Transverse colon (tissue), 4 donors: ENCODE data around the gene ZNF614. TPM values are rescaled to one million over a fixed set of nuclear protein-coding genes. Genes with fewer than 3 reads are reported as not detected.
"Not testable (repeated sequence)": the region's sequence is repeated elsewhere in the genome, so short reads cannot be mapped to it uniquely, and the experiment has no call there.

Experiments used
- DNase-seq: peaks from one replicate; pipeline ENCODE4 v3.0.0-alpha.2; 2019
- H3K27ac ChIP-seq, 4 donors: fragments of 200-600 bp; sonication (generic); 2 replicates each; pipeline ENCODE4 v1.5.1; 2016 to 2018; ENCODE audit warnings: inconsistent platforms in 4 of 4
- H3K27me3 ChIP-seq: fragments of 200-600 bp; sonication (generic); 2 replicates; pipeline ENCODE4 v1.5.1; 2017; ENCODE audit warnings: inconsistent platforms
- H3K36me3 ChIP-seq, 4 donors: fragments of 200-600 bp; sonication (generic); 2 replicates each; pipeline ENCODE4 v1.5.1; 2017 to 2019; ENCODE audit warnings: inconsistent platforms in 4 of 4
- H3K4me1 ChIP-seq, 4 donors: fragments of 200-600 bp; sonication (generic); 2 replicates each; pipeline ENCODE4 v1.5.1; 2017 to 2020; ENCODE audit warnings: inconsistent platforms in 4 of 4
- H3K4me3 ChIP-seq, 4 donors: fragments of 200-600 bp; sonication (generic); 1 replicate in 1 of 4; 2 replicates in 3 of 4; pipeline versions ENCODE4 v1.5.1 to v1.6.1; 2017 to 2019; ENCODE audit warnings: inconsistent platforms in 4 of 4
- H3K9me3 ChIP-seq, 2 donors: fragments of 200-600 bp; sonication (generic); 2 replicates each; pipeline ENCODE4 v1.5.1; 2017 to 2019; ENCODE audit warnings: inconsistent platforms in 2 of 2
- EP300 ChIP-seq: sonication (generic); formaldehyde crosslinking; IDR thresholded peaks from one replicate; pipeline ENCODE4 v1.6.1; 2017; ENCODE audit warnings: antibody characterized with exemption, low read depth
- POLR2A ChIP-seq: fragments of 450-650 bp; IDR thresholded peaks from one replicate; pipeline ENCODE4 v1.6.1; 2016; ENCODE audit warnings: antibody characterized with exemption, mild to moderate bottlenecking, moderate library complexity
- POLR2AphosphoS5 ChIP-seq, 3 donors: sonication (generic); formaldehyde crosslinking; IDR thresholded peaks; one replicate each; pipeline ENCODE4 v1.6.1; 2016; ENCODE audit warnings: antibody characterized with exemption in 3 of 3
- WGBS, 2 donors: methylation state at CpG; one replicate each; pipeline ENCODE4 v1.1.5; 2018; ENCODE audit warnings: low coverage in 1 of 2; 5-methylcytosine and 5-hydroxymethylcytosine counted together
- in situ Hi-C, 4 donors: fragments of 200-750 bp; cut with MboI; loops; one replicate each; pipeline versions ENCODE4 v1.15.0 to v1.15.1; 2017; ENCODE audit warnings: low sequenced_read_pairs in 3 of 4, low pct_ligation_motif_present in 1 of 4, low pct_unique_long_range_greater_than_20kb in 1 of 4
- intact Hi-C: fragments of 100-400 bp; cut with DNase I; formaldehyde crosslinking; loops from one replicate; pipeline ENCODE4 v1.15.1; 2023; ENCODE audit warnings: low total_unique reads
- total RNA-seq, 4 donors: library from RNA; depleted of rRNA; stranded (reverse); fragments of >200 nt; gene quantifications; one replicate each; pipeline ENCODE4 v1.1.0, GENCODE V29; 2016
- TF ChIP-seq, protein P1 (sequence below), 5 experiments: fragments of 200-600 bp in 3 of 5; fragments of 450-650 bp in 2 of 5; sonication (generic) in 3 of 5; IDR thresholded peaks; 1 replicate in 2 of 5; 2 replicates in 3 of 5; pipeline ENCODE4 v1.5.1; 2016 to 2017; ENCODE audit warnings: antibody characterized with exemption in 5 of 5, inconsistent platforms in 3 of 5, mild to moderate bottlenecking in 2 of 5, moderate library complexity in 1 of 5

Gene ZNF614
- total RNA-seq, 4 donors from 2014 or later: 0.37 to 57.3 (median 4.7) TPM

DNA sequence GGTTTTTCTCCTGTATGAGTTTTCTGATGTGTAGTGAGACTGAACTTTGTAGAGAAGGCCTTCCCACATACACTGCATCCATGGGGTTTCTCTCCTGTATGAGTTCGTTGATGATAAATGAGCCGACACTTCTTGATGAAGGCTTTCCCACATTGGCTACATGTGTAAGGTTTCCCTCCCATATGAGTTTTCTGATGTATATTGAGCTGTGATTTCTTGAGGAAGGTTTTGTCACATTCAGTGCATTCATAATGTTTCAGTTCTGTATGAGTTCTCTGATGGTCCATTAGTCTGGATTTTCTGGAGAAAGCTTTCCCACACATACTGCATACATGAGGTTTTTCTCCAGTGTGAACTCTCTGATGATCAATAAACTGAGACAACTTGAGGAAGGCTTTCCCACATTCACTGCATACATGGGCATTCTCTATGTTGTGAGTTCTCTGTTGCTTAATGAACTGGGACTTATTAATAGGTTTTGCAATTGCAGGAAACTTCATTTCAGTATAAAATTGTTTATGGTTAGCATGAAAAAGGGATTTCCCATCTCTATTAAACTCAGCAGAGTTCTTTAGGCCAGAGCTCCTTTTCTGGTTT lies 34.0 kb downstream of the ZNF614 start:
- no peak overlapping the region for H3K27ac ChIP-seq
- in situ Hi-C loops (no loop called here), intact Hi-C loops (no loop called here)
- H3K4me1 ChIP-seq: no peaks in the 10 kb centered on the region
- no peak for DNase-seq
- peaks cover 88 to 92% of the 10 kb centered on the region in 2 donors for H3K9me3 ChIP-seq
- peaks cover 3 to 65% (median 34%) of the 10 kb centered on the region in 4 donors for H3K36me3 ChIP-seq
- WGBS, 2 donors: 97% methylated on average over 2 of the region's 2 CpGs; no CpG with 5 or more reads in 1 of the 2 donors
- TF ChIP-seq, protein P1, sequence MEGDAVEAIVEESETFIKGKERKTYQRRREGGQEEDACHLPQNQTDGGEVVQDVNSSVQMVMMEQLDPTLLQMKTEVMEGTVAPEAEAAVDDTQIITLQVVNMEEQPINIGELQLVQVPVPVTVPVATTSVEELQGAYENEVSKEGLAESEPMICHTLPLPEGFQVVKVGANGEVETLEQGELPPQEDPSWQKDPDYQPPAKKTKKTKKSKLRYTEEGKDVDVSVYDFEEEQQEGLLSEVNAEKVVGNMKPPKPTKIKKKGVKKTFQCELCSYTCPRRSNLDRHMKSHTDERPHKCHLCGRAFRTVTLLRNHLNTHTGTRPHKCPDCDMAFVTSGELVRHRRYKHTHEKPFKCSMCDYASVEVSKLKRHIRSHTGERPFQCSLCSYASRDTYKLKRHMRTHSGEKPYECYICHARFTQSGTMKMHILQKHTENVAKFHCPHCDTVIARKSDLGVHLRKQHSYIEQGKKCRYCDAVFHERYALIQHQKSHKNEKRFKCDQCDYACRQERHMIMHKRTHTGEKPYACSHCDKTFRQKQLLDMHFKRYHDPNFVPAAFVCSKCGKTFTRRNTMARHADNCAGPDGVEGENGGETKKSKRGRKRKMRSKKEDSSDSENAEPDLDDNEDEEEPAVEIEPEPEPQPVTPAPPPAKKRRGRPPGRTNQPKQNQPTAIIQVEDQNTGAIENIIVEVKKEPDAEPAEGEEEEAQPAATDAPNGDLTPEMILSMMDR (IDR thresholded peaks at IDR 0.05): no peak
- no peak for TF ChIP-seq EP300
- TF ChIP-seq POLR2A: no peak
- TF ChIP-seq POLR2AphosphoS5 (IDR thresholded peaks at IDR 0.05): no peak
- no peaks in the 10 kb centered on the region for H3K27me3 ChIP-seq
- H3K4me3 ChIP-seq: no peak overlapping the region

DNA sequence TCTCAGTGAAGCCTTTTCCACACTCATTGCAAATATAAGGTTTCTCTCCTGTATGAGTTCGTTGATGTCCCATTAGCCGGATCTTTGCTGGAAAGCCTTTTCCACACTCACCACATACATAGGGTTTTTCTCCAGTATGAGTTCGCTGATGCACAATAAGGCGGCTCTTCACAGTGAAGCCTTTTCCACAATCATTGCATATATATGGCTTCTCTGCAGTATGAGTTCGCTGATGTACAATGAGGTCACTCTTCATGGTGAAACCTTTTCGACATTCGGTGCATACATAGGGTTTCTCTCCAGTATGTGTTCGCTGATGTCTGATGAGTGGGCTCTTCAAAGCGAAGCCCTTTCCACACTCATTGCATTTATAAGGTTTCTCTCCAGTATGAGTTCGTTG lies 34.8 kb downstream of the ZNF614 start:
- no peaks in the 10 kb centered on the region for H3K4me1 ChIP-seq
- peaks cover 0 to 58% (median 29%) of the 10 kb centered on the region in 4 donors for H3K36me3 ChIP-seq
- intact Hi-C loops: no loop called here
- H3K4me3 ChIP-seq: no peak overlapping the region
- DNase-seq: no peak
- TF ChIP-seq POLR2AphosphoS5 (IDR thresholded peaks at IDR 0.05) (no peak), EP300 (no peak), POLR2A (no peak)
- TF ChIP-seq, protein P1 (IDR thresholded peaks at IDR 0.05): no peak
- no peaks in the 10 kb centered on the region for H3K27me3 ChIP-seq
- in situ Hi-C loops: no loop called here
- no peak overlapping the region for H3K27ac ChIP-seq
- WGBS, 2 donors: 96 to 100% methylated on average over 7 to 10 of the region's 10 CpGs
- H3K9me3 ChIP-seq: peaks cover 85 to 92% of the 10 kb centered on the region in 2 donors

DNA sequence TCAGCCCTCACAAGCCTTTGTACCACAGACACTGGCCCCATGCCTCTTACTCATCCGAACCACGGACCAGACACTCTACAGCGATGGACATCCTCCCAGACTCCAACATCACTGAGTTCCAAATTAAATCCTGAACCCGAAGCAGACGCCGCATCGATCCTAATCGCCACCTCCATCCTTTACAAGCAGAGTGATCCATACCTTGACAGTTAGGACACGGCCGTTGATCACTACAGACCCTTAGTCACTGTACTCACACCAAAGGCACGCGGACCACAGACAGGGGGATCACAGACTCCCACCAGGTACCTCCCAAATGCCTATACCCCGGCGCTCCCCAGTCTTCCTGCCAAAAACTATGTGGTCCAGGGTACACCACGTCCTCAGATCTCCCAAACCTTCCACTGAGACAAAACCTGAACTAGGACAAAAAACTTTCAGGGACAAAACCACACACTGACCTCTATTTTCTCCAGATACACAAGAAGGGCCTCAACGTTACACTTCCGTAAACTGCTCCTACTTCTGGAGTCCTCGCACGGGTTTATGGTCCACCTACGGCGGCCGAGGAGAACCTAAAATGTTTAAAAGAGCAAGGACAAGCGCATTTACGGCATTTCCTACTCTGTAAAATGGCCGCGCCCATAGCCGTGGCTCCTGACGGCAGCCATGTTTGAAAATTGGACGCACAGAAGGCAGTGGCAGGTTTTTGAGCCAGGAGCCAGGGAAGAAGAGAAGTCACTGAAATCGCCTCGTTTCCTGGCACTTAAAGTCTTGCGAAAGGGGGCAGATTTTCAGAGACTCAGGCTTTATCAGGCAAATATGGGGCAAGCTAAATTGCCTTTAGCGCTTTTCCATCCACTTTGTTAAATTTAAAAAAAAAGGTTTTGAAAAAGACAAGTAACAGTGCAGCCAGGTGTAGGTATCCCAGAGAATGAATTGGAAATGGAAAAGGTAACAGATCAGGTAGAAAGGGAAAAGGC lies 41.6 kb downstream of the ZNF614 start, which contains the start of gene ZNF350:
Gene ZNF350 (minus strand): TSS at position 532 of the 983 bp plus-strand sequence. CDS start 12,480 bp downstream, outside the sequence.
- peaks cover 0 to 20% (median 2%) of the 10 kb centered on the region in 4 donors for H3K36me3 ChIP-seq
- intact Hi-C loops: no loop called here
- peak; percentile 75 to 83 (median 80) for TF ChIP-seq POLR2AphosphoS5 (IDR thresholded peaks at IDR 0.05)
- TF ChIP-seq, protein P1 (IDR thresholded peaks at IDR 0.05): no peak
- no peak for TF ChIP-seq EP300
- TF ChIP-seq POLR2A: peak; percentile 54
- 5 to 11% methylated on average over 9 to 33 of the region's 33 CpGs for WGBS, 2 donors
- peak within 1 kb of the TSS; percentile 68 to 84 (median 80) for H3K27ac ChIP-seq
- H3K27me3 ChIP-seq: no peaks in the 10 kb centered on the region
- H3K4me3 ChIP-seq: peak within 1 kb of the TSS; percentile 53 to 72 (median 69)
- in situ Hi-C loops: no loop called here
- H3K4me1 ChIP-seq: peaks cover 0 to 10% (median 9%) of the 10 kb centered on the region in 4 donors
- H3K9me3 ChIP-seq: peaks cover 53 to 74% of the 10 kb centered on the region in 2 donors
- DNase-seq: peak; percentile 97

DNA sequence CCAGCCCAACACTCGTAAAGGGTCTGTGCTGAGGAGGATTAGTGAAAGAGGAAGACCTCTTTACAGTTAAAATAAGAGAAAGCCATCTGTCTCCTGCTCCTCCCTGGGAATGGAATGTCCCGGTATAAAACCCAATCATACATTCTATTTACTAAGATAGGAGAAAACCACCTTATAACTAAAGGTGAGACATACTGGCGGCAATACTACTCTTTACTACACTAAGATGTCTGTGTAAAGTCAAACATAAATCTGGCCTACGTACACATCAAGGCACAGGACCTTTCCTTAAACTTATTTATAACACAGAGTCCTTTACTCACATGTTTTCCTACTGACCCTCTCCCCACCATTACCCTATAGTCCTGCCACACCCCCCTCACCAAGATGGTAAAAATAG lies 44.8 kb downstream of the ZNF614 start:
- H3K4me3 ChIP-seq: no peak overlapping the region
- no peak overlapping the region for H3K27ac ChIP-seq
- in situ Hi-C loops (no loop called here), intact Hi-C loops (no loop called here)
- DNase-seq: no peak
- H3K36me3 ChIP-seq: peaks cover 0 to 43% (median 9%) of the 10 kb centered on the region in 4 donors
- H3K9me3 ChIP-seq: peaks cover 47 to 74% of the 10 kb centered on the region in 2 donors
- H3K27me3 ChIP-seq: no peaks in the 10 kb centered on the region
- peaks cover 0 to 10% (median 9%) of the 10 kb centered on the region in 4 donors for H3K4me1 ChIP-seq
- no peak for TF ChIP-seq EP300
- TF ChIP-seq, protein P1 (IDR thresholded peaks at IDR 0.05): no peak
- no peak for TF ChIP-seq POLR2AphosphoS5 (IDR thresholded peaks at IDR 0.05)
- no peak for TF ChIP-seq POLR2A
- WGBS, 2 donors: 95 to 96% methylated on average over 4 of the region's 4 CpGs

DNA sequence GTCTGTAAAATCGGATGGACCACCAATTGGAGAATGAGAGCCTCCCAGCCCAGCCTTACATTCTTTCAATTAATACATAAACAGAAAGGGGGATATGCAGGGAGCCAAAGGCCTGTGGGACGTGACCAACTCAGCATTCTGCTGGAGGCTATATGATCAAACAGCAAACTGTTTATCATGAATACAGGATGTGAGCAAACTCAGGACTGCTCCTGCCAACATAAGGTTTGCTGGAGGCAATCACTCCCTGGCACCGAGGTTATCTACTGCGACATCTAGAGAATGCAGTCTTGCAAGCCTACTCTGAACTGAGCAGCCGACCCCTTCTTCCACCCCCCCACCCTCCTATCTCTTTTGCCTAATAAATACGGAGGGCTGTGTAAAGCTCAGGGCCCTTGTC lies 47.3 kb downstream of the ZNF614 start:
- intact Hi-C loops, H3K27me3 ChIP-seq, H3K4me1 ChIP-seq, DNase-seq, H3K4me3 ChIP-seq, in situ Hi-C loops, H3K27ac ChIP-seq: not testable (repeated sequence)
- H3K9me3 ChIP-seq: peaks cover 60 to 86% of the 10 kb centered on the region in 2 donors
- WGBS, 2 donors: 98% methylated on average over 6 of the region's 6 CpGs; no CpG with 5 or more reads in 1 of the 2 donors
- H3K36me3 ChIP-seq: peaks cover 0 to 52% (median 13%) of the 10 kb centered on the region in 4 donors
